Measurements from ENCODE around the gene EIF5AL1.
"Not testable (repeated sequence)": the region's sequence is repeated elsewhere in the genome, so short reads cannot be mapped to it uniquely, and the experiment has no call there.

EIF5AL1 gene

DNA sequence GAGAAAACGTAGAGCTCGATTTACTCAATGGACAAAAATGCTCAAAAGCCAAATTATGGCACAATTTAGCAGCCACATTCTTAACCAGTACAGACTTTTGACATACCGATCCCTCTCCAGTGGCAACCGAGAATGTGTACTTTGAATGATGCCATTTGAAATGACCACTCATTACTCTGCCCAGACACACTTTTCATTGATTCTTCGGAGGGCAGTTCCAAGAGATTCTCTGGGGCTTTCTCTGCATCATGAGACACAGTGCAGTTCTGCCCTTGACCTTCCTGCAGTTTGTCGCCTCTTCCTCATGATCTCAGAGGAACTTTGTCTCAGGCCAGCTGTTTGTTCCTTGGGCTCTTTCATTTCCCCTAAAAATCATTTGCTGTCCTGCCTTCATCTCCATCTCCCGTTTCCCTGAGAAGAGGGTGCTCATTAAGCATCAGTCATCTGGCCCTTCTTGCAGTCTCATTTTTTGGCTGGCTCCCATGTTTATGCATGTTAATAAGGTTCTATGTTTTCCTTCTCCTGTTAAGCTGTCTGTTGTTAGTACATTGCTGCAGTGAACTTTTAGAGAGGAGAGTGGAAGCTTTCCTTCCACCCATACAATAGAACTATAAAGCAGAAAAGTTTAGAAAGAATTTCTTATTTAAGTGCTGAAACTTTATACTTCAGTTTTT lies 4.3 kb downstream of the EIF5AL1 start:
- DNase-seq = not testable (repeated sequence)

DNA sequence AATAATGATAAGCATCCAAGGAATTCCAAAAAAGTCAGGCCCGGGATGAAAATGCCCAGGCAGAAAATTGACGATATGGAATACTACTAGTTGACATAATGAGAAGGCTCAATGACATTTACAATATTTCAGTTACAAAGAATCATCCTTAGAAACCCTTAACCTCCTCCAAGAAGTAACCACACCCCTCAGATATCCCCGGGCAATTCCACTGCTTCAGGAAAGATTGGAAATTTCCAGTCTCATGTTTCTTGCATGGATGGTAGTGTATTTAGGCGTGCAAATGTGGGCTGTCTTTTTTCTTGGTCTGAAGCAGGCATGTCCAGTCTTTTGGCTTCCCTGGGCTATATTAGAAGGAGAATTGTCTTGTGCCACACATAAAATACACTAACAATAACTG lies 5.2 kb downstream of the EIF5AL1 start:
- DNase-seq = not testable (repeated sequence)

DNA sequence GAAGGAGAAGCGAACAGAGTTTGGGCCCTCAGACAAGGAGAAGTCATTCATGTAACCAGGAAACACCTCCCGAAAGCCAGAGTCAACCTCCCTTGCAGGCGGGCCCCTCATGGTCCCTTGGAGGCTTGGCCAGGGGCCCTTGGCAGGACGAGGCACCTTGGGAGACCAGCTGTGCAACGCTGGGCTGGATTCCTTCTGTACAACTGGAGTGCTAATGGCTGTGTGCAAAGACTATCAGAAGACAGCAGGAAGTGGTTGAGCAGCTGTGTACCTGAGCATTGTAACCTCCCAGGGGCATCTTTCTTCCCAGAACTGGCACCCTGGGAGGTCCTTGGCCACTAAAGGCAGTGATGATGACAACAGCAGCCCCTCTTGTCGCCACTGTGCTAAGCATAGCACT lies 9.4 kb downstream of the EIF5AL1 start:
- not testable (repeated sequence) for DNase-seq

DNA sequence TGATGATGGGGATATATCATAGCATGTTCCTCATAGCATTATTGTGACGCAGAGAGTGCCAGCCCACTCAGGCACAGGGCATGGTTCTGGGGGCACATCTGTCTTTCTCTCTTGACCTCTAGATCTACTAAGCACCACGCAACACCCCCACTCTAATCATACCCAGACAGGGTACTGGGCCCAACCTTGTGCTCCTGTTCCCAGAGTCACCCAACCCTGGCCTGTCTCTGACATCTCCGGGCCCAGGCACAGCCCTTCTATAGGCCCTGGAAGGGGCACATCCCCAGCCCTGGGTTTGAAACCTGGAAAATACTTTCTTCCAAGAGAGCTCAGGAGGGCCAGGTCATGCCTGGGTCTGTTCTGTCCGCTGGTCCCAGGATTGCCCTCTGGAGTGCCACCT lies 10.1 kb downstream of the EIF5AL1 start:
- DNase-seq = not testable (repeated sequence)

DNA sequence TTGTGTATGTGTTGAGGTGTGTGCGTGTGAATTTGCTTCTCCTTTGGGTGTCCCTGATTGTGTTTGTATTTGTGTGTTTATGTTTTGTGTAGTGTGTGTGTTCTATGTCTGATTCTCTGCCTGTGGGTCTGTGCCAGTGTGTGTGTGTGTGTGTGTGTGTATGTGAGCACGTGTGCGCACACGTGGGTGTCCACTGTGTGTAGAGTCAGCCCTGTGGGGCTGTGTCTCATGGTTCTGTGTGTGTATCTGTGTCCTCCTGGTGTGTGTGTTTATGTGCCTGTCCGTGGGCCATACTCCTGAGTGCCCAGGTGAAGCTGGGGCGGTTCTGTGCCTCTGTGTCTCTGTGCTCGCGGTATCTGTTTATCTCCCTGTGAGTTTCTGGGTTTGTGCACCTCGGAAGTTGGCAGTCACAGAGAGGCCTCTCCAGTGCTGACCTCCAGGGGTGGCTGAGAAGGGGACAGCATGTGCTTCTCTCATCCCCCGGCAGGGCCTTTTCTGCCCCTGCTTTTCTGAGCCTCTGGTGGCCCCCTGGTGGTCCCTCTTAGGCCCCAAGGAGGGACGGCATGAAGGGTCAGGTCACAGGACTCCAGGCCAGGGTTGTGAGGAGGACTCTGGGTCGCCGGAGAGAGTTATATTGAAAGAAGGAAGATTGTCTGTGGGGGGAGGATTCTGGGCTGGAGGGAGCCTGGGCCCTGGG lies 11.0 kb downstream of the EIF5AL1 start:
- DNase-seq = not testable (repeated sequence)

DNA sequence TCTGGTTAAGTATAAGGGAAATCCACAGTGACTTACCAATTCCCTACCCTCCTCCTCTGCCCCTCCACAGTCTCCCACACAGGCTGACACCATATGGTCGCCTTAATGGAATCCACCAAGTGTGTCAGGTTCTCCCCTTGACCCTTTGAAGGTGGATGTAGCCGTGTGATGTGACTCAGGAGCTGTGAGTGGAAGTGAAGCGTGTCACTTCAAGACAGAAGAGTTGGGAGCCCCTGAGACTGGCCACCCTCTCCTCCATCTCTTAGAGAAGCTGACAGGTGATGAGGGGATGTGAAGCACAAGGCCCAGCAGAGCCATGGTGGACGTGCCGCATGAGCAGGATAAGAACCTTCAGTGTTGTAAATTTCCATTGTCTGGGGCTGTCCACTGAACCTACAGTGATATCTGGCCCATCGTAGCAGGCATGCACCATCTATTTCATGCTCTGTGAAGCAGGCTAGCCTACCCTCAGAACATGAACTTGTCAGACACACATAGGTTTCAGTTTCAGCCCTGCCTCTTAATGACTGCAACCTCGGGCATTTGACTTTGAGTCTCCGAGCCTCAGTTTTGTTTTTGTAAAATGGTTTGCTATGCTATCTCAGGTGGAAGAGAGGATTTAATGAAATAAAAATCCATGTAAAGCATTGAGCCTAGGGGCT lies 12.8 kb downstream of the EIF5AL1 start:
- not testable (repeated sequence) for DNase-seq

DNA sequence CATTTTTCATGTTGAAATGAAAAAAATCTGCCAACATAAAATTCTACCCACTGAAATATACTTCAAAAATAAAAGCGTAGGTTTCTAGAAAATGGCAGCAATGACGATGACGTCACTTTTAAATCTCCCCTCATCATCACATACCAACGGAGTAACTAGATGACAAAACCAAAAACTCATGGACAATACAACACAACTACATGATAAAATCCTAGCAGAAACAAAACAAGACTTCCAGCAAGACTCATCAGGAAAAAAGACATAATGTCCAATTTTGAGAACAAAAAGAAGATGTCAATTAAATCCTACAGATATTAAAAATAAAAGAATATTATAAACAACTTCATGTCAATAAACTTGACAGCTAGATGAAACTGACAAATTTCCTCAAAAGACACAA lies 15.9 kb downstream of the EIF5AL1 start:
- DNase-seq = not testable (repeated sequence)

DNA sequence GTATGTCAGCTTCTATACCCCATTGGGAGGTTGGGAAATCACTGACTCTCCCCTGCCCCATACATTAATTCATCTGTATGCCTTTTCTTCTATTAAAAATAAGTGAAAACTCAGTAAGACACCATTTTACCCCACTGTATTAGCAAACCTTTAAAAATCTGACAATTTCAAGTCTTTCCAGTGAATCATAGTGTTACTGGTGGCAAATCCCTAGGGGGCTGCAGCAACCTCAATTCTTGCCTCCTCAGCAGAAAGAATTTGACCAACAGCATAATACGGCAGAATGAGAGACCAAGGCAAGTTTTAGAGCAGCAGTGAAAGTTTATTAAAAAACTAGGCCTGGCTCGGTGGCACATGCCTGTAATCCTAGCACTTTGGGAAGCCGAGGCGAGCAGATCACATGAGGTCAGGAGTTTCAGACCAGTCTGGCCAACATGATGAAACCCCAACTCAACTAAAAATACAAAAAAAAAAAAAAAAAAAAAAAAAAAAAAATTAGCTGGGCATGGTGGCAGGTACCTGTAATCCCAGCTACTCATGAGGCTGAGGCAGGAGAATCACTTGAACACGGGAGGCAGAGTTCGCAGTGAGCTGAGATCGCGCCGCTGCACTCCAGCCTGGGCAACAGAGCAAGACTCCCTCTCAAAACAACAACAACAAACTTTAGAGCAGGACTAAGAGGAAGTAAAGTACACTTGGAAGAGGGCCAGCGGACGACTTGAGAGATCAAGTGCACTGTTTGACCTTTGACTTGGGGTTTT lies 21.0 kb downstream of the EIF5AL1 start:
- DNase-seq = not testable (repeated sequence)

DNA sequence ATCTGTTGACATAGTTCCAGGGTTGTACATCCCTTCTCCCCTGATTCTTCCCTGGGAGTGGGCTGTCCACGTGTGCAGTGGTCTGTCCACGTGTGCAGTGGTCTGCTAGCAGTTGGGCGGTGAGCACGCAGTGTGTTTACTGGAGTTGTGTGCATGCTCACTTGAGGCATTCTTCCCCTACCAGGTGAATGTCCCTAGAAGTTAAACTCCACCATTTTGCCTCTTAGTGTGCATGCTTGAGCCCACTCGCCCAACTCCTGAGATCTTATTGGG lies 21.5 kb downstream of the EIF5AL1 start:
- not testable (repeated sequence) for DNase-seq

DNA sequence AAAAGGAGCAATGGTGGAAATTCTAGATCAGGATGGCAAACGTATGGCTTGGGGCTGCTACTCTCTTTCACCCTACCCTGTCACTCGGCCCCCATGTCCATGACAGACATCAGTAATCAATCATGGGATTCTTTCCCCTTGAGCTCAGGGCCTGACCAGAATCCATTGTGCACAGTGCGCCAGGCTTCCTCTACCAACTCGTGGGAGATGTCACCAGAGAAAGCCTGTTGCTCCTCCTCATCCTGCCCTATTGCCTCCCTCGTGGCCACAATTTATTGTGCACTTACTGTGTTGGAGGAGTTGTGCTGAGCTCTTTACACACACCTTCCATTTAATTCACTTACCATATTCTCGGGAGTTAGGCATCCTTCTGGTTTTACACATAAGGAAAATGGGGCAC lies 26.0 kb downstream of the EIF5AL1 start:
- DNase-seq = not testable (repeated sequence)

DNA sequence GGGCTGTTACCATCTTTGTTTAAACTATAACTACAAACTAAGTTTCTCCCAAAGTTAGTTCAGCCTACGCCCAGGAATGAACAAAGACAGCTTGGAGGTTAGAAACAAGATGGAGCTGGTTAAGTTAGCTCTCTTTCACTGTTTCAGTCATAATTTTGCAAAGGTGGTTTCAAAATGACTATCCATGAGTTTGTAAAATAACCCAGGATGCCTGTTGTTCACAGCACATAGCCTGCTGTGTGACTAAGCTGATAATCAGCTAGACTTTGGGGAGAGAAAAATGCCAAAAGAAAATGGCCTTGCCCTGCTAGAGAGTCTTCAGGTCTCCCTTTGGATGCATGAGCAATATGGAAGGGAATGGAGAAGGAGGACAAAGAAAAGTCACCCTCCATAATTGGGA lies 28.6 kb downstream of the EIF5AL1 start:
- not testable (repeated sequence) for DNase-seq

DNA sequence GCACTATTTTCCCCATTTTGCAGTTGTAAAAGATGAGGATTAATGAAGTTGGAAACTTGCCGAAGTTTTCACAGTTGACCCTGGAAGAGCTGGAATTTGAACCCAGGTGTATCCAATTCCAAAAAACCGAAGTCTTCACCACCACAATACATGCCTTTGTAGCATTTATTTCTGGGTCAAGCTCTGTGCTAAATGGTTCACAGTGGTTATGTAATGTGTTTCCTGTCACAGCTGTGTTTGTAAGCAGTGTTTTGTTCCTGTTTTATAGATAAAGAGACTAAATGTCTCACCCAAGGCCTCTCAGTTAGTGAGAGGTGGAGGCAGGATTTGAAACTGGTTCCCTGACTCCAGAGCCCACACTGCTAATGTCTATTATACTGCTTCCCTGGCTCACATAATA lies 30.3 kb downstream of the EIF5AL1 start:
- no peak for DNase-seq

DNA sequence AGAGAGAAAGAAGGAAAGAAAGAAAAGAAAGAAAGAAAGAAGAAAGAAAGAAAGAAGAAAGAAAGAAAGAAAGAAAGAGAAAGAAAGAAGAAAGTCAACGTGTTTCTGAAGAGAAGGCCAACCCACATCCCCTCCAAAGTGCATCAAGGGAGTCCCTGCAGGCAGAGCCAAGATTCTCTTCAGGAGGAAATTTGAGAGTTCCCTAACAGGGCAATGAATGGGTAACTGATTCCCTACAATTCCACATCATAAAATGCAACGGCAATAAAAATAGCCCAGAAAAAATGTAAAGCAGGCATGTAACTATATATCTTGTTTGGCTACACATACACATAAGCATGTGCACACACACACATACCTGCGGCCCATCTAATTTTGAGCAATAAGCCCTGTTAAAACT lies 32.1 kb downstream of the EIF5AL1 start:
- DNase-seq = not testable (repeated sequence)

DNA sequence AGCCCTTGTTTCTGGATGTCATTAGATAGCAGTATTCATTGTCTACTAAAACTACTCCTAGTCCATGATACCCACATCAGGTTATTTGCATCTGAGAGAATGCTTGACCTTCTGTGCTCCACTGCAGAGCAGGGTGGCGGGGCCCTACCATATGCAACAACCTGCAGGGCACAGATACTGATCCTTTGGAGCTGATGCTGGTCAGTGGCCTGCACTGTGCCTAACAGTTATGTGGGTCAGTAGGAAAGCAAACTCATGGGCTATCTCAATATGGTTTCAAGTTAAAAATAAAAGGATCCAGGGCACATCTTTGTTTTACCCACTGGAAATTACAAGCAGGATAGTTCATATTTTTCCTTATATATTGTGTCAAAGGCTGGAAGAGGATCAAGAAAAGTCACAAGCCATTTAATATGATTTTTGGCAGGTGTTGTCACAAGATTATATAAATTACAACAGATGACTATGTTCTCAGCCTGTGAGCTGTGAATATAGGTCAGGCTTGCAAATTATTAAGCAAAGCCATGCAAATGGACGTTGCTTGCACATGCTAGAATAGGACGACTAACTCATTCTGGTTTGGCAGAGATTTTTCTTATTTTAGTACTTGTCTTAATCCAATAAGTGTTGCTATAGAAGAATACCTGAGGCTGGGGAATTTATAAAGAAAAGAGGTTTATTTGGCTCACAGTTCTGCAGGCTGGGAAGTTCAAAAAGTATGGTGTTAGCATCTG lies 32.8 kb downstream of the EIF5AL1 start:
- DNase-seq = not testable (repeated sequence)

DNA sequence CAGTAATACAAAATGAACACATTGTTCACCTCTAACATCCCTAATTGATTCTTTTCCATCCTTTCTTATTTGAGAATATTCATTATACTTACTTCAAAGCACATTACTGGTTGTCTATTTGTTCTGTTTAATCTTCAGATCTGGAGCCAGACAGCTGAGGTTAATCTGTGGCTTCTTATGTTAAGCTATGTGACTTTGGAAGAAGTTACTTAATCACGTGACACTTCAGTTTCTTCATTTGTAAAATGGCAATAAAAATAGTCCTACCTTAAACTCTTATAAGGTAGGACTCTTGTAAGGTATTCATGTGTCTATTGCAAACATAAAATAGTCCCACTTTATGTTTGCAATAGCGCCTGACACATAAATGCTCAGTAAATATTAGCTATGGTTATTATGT lies 34.8 kb downstream of the EIF5AL1 start:
- DNase-seq = not testable (repeated sequence)

DNA sequence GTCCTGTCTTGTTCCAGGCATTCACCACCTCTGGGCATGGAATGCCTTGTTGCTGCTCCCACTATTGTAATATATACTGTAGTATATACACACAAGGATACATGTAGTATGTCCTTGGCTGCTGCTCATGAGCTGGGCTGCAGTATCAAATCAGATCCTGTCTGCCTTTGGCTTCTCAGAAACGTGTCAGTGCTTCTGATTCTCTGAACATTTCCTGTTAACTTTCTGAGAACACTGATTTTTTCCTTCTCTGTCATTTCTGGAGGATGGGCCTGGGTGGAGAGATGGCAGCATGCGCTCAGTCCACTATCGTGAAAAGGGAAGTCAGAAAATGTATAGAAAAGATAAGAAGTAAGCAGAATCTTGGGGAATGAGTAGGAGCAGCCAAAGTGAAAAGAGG lies 35.6 kb downstream of the EIF5AL1 start:
- no peak for DNase-seq

DNA sequence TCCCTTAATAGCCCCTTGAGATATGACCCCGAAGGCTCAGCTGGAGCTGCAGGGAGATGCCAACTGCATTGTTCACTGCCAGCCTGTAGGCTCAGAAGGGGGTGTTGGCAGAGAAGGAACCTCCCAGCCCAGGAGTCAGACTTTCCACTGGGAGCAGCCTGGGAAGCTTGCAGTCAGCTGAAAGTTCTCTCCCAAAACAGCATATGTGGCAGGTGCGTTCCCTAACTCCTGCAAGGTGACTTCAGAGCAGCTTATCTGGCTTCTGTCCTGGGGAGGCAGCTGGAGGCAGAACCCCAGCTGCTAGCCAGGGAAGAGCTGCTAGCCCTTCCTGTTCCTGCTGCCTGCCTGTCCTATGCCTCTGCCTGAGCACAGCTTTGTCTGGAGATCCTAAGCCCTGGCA lies 39.8 kb downstream of the EIF5AL1 start:
- no peak for DNase-seq

DNA sequence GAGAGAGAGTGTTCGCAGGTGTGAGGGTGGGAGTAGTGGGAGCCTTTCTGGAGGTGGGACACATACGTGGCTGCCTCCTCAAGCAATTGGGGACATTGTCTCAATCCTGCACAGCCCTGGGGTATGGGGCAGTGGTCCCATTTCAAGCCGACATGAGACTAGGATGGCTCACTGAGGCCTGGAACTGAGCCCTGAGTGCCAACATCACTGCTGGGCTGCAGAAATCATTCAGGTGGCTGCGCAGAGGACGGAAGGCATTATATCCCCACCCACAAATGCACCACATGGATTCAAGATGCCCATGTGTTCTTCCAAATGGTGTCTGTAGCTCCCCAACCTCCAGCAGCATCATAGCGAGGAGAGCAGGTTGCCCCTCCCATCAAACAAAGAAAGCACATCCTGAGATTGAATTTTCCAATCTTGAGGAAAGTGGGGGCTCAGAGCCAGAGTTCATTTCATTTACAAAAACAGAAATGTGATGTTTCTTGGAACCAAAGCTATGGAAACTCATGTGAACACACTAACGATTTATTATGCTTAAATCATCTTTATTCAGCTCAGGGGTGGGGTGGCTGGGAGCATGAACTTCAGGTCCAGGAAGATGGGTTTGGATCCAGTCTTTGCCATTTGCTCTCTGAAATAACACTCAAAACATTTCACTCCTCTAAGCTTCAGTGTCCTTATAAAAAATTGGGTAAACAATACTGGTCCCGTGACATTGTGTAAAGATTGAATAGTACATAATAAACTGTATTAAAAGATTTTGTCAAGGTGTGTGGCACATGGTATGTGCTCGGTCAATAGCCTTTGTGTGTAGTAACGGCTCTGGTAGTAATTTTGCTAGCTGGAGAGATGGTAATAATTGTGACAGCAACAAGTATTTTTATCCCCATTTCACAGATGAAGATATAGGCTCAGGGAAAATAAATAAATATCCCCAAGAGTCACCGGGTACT lies 43.3 kb downstream of the EIF5AL1 start:
- DNase-seq = no peak

DNA sequence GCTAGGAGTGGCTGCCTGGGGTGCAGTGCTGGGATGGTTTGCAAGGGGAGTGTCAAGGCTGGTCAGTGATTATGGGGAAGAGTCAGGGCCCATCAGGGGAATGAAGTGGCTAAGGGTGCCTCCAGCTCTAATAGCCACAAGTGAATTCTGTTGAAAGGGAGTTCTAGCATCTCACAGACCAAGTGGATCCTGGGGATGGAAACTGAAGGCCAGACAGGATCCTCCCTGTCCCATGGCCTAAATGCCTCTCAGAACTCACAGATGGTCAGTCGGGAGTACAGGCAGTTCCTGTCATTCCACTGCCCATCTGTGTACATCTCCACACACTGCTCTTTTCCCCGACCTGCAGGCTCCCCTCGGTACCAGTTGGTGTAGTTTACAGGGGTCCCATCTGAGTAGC lies 44.6 kb downstream of the EIF5AL1 start:
- not testable (repeated sequence) for DNase-seq

DNA sequence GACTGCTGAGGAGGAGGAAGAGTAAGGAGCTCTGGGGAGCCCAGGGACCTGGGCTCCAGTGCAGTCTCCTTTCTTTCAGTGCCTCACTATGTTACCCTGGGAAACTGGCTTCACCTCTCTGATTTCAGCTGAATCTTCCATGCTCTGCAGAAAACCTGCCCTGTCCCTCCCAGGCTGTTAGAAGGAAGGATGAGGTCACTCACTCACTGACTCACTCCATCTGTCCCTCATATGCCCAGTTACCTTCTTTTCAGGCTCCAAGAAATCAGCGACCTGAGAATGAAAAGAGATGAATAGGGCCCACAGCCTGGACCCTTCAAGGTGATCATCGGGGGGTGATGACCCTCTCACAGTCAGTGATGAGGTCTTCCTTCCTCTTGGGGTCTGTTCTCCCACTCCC lies 47.4 kb downstream of the EIF5AL1 start:
- no peak for DNase-seq

DNA sequence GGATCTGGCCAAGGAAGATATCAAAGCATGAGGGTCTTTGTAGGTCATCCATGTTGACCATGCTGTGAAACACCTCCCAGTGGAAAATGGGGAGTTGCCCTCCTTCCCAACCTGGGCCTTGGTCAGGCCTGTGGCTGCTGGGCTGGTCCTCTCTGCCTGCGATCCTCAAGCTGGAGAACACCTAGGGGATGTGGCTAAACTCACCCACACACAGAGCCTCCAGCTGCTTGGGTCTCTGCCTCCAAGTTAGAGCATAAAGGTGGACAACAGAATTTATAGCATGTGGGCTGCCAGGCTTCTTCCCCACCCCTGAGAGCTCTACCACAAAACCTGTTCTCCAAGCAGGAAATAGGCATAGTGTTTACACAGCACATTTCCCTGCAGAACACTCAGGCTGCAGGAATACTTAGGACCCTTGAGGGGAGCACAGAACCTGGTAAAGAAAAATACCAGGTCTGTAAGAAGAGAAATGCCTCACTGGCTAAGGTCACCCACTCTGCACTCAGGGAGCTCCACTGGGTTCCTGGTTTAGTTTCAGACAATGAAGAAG lies 47.9 kb downstream of the EIF5AL1 start, which contains the start of gene SFTPA2:
TSS of gene SFTPA2 (minus strand) at position 248 of the 550 bp plus-strand sequence. CDS start 924 bp downstream, outside the sequence.
- DNase-seq = no peak
